ENCODE data around the gene NFE2L3. TPM values are rescaled to one million over a fixed set of nuclear protein-coding genes. Genes with fewer than 3 reads are reported as not detected.
A peak's percentile ranks its signal among the peaks of the same experiment; 100 is the strongest.

NFE2L3 gene
- total RNA-seq, 1 experiment from 2014 or later, result 108 TPM

DNA sequence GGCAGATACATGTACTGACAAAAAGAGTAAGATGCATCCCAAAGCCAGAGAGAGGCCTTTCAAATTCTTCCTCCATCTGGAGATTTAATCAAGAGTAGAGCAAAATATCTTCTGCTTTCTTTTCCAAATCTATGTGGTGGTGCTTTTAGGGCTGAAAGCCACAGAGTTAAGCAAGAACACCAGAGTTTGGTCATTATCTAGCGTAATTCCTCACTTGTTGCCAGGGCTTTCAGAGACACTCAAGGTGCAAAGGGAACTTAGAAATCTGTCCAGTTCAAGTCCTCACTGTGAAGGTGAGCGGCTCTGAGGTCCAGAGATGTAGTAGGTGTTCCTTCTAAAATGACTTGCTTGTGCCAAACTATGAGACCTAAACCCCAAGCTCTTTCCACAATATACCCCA lies 10.9 kb upstream of the NFE2L3 start:
- peaks cover 5% of the 10 kb centered on the region for H3K36me3 Mint-ChIP-seq (ENCODE audit: insufficient read depth, unreplicated experiment)
- CTCF ChIA-PET, result no interaction called here
- H3K27me3 Mint-ChIP-seq (ENCODE audit: unreplicated experiment), result no peaks in the 10 kb centered on the region
- intact Hi-C loops (cut with micrococcal nuclease; ENCODE audit: unreplicated experiment), result no loop called here
- DNase-seq, result no peak
- BruUV-seq (replicated peaks), result no TSS peak
- H3K4me3 Mint-ChIP-seq (ENCODE audit: low read depth, unreplicated experiment), result no peak overlapping the region
- no peaks in the 10 kb centered on the region for H3K9me3 Mint-ChIP-seq (ENCODE audit: low read depth, unreplicated experiment)
- TF ChIP-seq, protein P1, sequence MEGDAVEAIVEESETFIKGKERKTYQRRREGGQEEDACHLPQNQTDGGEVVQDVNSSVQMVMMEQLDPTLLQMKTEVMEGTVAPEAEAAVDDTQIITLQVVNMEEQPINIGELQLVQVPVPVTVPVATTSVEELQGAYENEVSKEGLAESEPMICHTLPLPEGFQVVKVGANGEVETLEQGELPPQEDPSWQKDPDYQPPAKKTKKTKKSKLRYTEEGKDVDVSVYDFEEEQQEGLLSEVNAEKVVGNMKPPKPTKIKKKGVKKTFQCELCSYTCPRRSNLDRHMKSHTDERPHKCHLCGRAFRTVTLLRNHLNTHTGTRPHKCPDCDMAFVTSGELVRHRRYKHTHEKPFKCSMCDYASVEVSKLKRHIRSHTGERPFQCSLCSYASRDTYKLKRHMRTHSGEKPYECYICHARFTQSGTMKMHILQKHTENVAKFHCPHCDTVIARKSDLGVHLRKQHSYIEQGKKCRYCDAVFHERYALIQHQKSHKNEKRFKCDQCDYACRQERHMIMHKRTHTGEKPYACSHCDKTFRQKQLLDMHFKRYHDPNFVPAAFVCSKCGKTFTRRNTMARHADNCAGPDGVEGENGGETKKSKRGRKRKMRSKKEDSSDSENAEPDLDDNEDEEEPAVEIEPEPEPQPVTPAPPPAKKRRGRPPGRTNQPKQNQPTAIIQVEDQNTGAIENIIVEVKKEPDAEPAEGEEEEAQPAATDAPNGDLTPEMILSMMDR (IDR thresholded peaks at IDR 0.05; ENCODE audit: unreplicated experiment), result no peak
- no peak overlapping the region for H3K27ac Mint-ChIP-seq (ENCODE audit: unreplicated experiment)
- peaks cover 23% of the 10 kb centered on the region for H3K4me1 Mint-ChIP-seq (ENCODE audit: low read depth, unreplicated experiment)

GRCh38 chr7:26143298-26144048 lies 8.5 kb upstream of the NFE2L3 start:
- Mint-ChIP-seq H3K4me3 (ENCODE audit: low read depth, unreplicated experiment) (peak overlapping the region; percentile 8), H3K4me1 (ENCODE audit: low read depth, unreplicated experiment) (peaks cover 23% of the 10 kb centered on the region), H3K27ac (ENCODE audit: unreplicated experiment) (no peak overlapping the region), H3K27me3 (ENCODE audit: unreplicated experiment) (no peaks in the 10 kb centered on the region), H3K36me3 (ENCODE audit: insufficient read depth, unreplicated experiment) (peaks cover 5% of the 10 kb centered on the region), H3K9me3 (ENCODE audit: low read depth, unreplicated experiment) (no peaks in the 10 kb centered on the region)
- intact Hi-C loops (cut with micrococcal nuclease; ENCODE audit: unreplicated experiment), result no loop called here
- DNase-seq, result peak; percentile 31
- TF ChIP-seq, protein P1 (IDR thresholded peaks at IDR 0.05; ENCODE audit: unreplicated experiment), result no peak
- BruUV-seq (replicated peaks), result no TSS peak
- CTCF ChIA-PET, result interaction anchor here (1.5 kb wide), 1 partner anchor 8 kb away, joined by 6 read pairs; the partner anchor contains the start of gene NFE2L3

DNA sequence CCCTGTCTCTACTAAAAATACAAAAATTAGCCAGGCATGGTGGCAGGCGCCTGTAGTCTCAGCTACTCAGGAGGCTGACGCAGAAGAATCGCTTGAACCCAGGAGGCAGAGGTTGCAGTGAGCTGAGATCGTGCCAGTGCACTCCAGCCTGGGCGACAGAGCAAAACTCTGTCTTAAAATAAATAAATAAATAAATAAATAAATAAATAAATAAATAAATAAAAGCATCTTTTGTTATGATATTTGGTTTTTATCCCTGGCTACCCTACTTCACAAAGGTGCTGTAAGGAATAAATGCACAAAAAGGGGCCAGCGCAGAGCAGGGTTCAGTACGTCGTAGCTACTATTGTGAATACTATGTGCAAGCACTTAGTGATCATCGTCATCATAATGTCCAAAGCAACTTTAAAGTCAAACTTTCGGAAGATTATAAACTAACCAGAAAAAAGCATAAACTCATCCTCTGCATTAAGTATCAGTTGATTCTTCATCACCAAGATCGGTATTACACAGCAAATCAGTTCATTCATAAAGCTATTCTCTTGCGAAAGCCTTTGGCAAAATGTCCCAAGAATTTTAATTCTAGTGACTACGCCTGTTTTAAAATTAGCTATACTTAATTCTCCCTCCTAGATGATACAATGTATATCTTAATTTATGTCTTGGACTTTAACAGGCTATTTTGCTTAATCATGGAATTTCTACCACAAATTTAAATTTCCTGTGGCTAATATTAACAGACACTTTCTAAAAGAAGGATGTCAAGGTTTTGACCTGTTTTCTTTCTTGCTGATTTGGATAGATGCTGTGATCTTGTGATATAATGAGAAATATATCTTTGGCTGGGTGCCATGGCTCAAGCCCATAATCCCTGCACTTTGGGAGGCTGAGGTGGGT lies 7.6 kb upstream of the NFE2L3 start:
- CTCF ChIA-PET, result interaction anchor here (1.5 kb wide), 1 partner anchor 7 kb away, joined by 6 read pairs; the partner anchor contains the start of gene NFE2L3
- H3K4me1 Mint-ChIP-seq (ENCODE audit: low read depth, unreplicated experiment), result peaks cover 23% of the 10 kb centered on the region
- intact Hi-C loops (cut with micrococcal nuclease; ENCODE audit: unreplicated experiment), result no loop called here
- H3K36me3 Mint-ChIP-seq (ENCODE audit: insufficient read depth, unreplicated experiment), result peaks cover 5% of the 10 kb centered on the region
- TF ChIP-seq, protein P1 (IDR thresholded peaks at IDR 0.05; ENCODE audit: unreplicated experiment), result no peak
- DNase-seq, result no peak
- no peaks in the 10 kb centered on the region for H3K27me3 Mint-ChIP-seq (ENCODE audit: unreplicated experiment)
- no TSS peak for BruUV-seq (replicated peaks)
- H3K4me3 Mint-ChIP-seq (ENCODE audit: low read depth, unreplicated experiment), result peak overlapping the region; percentile 8
- H3K9me3 Mint-ChIP-seq (ENCODE audit: low read depth, unreplicated experiment), result no peaks in the 10 kb centered on the region
- no peak overlapping the region for H3K27ac Mint-ChIP-seq (ENCODE audit: unreplicated experiment)

GRCh38 chr7:26145238-26145637 lies 6.8 kb upstream of the NFE2L3 start:
- TF ChIP-seq, protein P1 (IDR thresholded peaks at IDR 0.05; ENCODE audit: unreplicated experiment), result no peak
- Mint-ChIP-seq H3K4me1 (ENCODE audit: low read depth, unreplicated experiment) (peaks cover 23% of the 10 kb centered on the region), H3K27ac (ENCODE audit: unreplicated experiment) (no peak overlapping the region), H3K36me3 (ENCODE audit: insufficient read depth, unreplicated experiment) (peaks cover 5% of the 10 kb centered on the region), H3K9me3 (ENCODE audit: low read depth, unreplicated experiment) (no peaks in the 10 kb centered on the region), H3K4me3 (ENCODE audit: low read depth, unreplicated experiment) (no peak overlapping the region), H3K27me3 (ENCODE audit: unreplicated experiment) (no peaks in the 10 kb centered on the region)
- CTCF ChIA-PET, result no interaction called here
- intact Hi-C loops (cut with micrococcal nuclease; ENCODE audit: unreplicated experiment), result no loop called here
- no TSS peak for BruUV-seq (replicated peaks)
- no peak for DNase-seq

Data from Calu3 (cell line).